HG03139 (cell line): ENCODE measurements around the gene PFKP.

Experiments
- ATAC-seq: cut with Tn5 transposase; IDR thresholded peaks from one replicate; pipeline ENCODE4 v1.9.1; 2021; ENCODE audit not compliant: unreplicated experiment

The PFKP gene

DNA sequence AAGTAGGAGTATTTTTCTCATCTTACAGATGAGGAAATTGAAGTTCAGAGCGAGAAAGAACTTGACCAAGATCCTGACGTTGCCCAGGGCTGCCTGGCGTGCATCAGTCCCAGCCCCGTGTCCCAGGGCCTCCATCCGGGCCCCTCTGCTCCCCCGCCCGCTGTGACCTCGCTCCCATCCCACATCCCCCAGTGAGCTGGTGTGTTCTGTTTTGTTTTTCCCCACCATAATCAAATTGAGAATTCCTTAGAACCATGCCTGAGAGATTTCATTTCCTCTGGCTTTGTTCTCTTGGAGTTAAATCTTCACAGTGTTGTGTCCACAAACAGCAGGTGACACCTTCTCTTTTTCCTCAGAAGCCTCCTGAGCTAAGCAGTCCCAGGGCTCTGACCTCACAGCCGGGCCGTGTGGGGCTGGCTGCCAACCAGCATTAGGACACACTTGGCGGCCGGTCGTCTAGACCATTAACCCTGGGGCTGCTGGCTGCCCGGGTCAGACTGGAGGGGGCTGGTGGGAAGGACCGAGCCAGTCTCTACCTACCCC lies 44.3 kb downstream of the PFKP start:
- no peak for ATAC-seq

DNA sequence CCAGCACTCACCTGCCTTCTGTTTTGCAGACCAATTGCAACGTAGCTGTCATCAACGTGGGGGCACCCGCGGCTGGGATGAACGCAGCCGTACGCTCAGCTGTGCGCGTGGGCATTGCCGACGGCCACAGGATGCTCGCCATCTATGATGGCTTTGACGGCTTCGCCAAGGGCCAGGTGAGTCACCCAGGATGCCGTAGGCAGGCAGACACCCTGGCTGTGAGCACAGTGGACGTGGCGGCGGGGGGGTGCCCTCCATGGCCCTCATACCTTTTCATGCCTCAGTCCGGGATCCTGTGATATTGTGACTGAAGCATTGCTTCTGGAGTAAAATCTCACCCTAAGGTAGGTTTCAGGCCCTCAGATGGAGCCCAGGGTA lies 46.0 kb downstream of the PFKP start:
- no peak for ATAC-seq

DNA sequence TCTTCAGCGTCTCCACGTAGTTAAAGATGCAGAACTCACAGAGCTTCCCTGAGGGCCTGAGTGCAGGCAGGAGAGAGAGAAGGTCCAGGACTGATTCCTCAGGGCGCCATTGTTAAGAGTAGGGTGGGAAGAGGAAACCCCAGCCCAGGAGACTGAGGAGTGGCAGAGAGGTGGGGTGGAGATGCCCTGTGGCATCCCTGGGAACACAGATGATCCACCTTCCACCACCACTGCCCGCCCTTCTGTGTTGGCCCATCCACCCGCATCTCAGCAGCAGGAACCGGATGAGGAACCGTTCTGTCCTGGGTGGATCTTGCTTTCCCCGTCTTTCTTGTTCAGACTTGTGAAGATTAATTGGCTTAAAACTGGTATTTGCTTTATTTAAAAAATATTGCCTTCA lies 48.3 kb downstream of the PFKP start:
- ATAC-seq = no peak

DNA sequence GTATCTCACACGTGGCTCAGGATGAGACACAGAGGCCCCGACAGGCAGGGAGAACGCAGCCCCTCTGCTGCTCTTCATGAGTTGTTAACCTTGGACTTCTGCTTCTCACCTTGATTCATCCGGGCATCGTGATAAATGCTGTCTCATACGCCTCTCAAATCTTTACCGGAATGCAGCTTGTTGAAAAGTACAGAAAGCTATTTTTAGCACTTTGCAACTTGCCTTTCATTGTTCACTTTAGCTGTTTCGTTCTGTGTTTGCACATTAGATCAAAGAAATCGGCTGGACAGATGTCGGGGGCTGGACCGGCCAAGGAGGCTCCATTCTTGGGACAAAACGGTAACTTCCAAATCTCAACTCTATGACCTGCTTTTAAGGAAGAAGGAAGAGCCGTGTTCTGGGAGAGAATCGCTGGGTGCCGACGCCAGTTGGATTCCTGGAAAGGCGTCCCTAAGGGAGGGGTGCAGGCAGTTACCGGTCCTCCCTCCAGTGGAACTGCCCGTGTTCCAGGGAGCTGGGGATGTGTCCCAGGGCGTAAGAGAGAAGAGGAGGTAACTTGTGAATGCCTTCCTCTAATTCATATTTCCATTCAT lies 49.3 kb downstream of the PFKP start:
- no peak for ATAC-seq

DNA sequence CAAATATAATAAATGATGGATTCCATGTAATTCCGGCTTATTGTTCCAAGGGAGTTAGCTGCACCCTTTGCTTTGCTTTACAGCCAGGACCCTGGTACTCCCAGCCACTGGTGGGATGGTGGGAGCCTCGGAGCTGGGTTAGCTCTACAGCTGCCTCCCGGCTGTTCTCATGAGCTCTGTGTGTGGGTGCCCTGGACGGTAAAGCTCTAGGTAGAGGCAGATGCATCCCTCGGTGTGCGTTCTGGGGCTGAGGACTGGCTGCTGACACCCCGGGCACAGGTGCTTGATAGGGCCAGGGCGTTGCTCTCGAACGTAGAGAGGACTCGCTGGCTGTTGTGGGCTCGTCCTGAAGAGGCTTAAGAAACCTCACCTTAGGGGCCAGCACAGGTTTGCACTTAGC lies 50.1 kb downstream of the PFKP start:
- ATAC-seq = no peak

DNA sequence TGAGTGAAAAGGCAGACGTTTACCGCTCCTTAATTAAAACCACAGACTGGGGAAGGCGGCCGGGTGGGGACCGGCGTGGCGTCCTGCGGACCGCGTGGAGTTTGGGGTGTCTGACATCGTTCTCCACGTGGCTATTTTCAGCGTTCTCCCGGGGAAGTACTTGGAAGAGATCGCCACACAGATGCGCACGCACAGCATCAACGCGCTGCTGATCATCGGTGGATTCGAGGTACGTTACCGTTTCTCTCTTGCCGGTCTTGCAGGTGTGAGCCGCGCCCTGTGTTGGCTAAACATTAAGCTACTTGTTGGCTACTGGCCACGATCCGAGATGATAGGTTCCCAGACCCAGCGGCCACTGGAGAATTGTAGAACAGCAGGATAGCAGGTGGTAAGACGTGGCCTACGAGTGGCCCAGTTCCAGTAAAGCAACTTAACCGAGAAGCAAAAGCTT lies 51.3 kb downstream of the PFKP start:
- no peak for ATAC-seq

DNA sequence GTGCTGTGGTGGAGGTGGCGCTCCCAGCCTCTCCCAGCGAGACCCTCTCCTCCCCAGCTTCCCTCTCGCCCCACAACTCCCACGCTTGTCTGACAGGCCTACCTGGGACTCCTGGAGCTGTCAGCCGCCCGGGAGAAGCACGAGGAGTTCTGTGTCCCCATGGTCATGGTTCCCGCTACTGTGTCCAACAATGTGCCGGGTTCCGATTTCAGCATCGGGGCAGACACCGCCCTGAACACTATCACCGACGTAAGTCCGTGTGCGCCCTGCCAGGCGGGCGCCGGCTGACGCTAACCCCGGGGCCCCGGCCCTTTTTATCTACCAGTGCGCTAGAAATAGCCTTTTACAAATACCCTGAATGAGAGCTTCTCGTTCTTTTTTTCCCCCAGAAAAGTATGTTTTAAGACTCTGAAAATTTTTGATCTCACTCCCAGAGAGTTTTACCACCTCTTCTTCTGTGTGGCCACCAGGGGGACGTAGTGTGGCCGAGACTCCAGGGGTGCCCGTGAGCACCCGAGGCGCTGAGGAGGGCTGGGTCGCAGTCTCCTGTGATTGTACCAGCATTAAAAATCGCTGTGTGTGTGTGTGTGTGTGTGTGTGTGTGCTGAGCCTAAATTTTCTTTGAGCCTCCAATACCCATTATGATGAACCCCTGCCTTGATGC lies 52.6 kb downstream of the PFKP start:
- ATAC-seq = no peak

DNA sequence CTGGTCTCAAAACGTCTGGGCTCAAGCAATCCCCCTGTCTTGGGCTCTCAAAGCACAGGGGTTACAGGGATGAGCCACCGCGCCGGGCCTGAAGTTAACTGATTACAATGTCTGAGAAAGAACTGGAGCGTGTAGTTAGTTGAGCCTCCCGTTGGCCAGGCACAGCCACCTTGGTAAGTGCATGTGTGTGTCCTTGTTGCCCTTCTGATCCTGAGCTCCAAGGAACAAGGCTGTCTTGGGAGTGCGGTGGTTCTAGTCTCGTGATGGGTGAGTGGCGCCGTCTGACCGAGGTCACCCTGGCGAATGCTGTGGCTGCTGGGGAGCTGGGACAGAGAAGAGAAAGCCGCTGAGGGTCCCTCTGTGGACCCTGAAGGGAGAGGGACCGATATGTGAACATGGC lies 54.7 kb downstream of the PFKP start:
- ATAC-seq = no peak

DNA sequence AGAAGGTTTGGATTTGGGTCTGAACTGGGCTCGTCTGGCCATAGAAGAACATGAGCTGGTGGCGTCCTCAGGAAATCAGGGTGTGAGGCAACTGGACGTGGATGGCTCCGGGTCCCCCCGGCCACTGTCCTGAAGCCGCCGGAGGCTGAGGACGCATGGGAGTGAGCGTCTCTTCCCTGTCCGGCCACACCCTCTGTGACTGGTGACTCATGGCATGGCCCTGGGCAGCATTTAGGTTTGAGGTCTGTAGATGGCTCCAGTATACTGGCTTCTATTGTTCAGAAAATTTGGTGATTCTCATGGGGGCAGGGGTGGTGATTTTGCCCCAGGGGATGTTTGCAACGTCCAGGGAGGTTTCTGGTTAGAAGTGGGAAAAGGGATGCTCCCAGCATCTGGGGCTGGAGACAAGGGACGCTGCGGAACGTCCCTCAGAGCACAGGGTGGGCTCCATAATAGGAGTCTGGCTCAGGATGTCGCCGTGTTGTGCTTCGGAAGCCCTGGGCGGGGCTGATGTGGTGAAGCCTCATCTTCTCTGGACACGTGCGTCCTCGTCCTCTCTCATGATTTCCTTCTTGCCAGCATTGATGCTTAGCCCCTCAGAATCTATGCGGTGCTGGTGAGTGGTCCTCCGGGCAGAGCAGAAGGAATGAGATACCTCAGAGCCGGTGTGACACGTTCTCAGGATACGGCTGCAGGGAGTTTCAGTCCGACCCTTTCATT lies 55.3 kb downstream of the PFKP start:
- ATAC-seq = no peak

DNA sequence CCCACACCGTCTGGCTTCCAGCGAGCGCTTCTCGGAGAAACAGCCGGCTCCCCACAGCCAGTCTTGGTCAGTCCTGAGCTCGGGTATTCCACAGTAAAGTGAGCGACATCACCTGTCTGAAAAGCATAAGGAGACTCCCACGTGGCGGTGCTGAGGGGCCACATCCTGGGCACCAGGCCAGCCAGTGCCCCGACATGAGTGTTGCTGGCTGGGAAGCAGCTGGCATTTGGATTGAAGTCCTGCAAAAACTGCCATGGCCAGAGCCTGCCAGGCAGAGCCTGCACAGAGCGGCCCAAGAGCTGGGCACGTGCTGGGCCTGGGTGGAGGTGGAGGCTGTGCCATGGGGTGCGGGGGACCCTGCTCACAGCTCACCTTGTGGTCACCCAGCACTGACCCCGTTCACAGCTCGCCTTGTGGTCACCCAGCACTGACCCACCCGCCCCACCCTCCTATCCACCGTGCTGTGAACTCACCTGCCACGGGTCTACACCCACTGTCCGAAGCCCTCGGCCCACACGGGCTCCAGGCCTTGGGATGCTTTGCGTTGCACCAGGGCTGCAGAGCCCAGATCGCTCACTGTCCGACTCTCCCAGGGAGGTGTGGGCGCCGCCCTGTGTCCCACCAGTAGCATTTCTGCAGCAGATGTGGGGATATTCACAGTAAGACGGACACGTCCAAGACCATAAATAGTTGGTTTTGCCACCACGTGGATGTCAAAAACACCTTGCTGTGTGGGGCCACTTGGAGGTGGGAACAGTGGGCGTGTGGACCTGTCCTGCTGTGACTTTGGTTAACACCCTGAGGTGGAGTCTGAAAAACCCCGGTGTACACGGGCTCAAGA lies 56.4 kb downstream of the PFKP start:
- ATAC-seq = no peak

DNA sequence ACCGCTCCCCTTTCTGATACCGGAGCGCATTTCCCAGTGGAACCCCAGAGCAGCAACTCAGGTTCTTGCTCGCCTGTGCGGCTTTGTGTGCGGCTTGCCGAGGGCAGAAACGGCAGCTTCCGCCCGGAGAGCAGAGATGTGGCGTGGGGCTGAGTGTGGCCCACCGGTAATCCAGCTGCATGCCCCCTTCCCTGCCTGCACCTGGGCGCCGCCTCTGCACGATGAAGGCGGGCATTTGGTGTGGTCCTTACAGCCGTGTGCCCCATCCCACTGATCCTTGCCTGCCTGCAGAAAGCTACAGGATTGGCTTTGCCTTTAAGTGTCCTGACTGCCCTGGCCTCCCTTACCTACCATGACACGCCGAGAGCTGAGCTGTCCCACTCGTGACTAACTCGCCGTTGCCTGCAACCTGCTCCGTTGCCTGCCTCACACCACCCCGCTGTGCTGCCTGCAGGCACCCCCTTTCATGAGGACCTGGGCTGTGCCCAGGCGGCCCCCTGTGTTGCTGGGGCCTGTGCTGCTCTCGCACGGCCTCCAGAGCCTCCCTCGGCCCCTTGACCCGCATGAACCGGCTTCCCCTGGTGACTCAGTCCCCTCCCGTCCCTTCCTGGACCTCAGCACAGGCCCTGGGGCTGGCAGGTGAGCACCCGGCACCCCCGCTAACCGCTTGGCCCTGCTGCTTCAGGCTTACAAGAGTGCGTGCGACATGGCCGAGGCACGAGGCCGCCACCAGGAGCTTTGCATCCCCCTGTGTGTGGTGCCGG lies 57.2 kb downstream of the PFKP start:
- ATAC-seq = no peak

DNA sequence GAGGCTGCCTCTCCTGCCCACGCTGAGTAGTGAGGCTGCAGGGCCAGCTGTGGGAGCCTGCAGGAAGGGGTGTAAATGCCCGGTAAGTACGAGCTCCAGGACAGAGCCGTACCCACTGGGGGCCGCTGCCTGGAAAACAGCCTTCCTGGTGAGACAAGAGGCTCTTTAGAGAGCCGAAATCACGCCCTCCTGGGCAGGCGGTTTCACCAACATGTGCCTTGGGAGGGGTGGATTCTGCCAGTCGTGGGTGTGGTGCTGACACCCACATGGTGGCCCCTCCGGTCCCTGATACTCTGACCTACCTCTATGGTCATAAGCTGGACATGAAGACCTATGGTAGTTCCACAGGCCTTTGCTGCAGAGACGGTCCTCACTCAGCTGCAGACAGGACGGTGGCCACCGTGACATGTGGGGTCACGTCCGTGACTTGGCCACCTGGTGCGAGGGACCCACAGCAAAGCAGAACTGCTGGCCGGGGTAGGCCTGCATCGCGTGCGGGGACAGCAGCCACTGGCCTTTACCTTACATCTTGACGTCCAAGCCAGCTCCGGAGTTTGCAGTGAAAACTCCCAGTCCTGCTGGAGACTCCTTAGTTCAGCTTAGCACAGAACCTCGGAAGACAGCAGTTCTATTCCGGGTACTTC lies 58.3 kb downstream of the PFKP start:
- no peak for ATAC-seq

DNA sequence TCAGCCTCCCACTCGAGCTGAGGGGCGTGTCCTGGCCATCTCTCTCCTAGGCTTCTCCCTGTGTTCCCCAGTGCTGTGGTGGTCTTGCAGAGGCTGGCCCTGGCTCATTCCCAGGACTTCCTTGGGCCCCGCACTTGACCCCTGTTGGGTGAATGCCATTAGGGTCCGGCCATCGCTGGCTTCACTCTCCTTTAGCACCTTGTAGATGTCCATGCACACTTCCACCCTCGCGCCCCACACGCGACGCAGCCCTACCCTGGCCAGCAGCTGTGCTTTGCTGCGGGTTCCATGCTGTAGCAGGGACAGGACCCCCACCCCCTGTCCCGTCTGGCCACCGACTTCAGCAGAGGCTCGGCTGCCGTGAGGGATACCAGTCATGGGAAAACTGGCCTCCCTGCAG lies 58.9 kb downstream of the PFKP start:
- ATAC-seq = no peak

DNA sequence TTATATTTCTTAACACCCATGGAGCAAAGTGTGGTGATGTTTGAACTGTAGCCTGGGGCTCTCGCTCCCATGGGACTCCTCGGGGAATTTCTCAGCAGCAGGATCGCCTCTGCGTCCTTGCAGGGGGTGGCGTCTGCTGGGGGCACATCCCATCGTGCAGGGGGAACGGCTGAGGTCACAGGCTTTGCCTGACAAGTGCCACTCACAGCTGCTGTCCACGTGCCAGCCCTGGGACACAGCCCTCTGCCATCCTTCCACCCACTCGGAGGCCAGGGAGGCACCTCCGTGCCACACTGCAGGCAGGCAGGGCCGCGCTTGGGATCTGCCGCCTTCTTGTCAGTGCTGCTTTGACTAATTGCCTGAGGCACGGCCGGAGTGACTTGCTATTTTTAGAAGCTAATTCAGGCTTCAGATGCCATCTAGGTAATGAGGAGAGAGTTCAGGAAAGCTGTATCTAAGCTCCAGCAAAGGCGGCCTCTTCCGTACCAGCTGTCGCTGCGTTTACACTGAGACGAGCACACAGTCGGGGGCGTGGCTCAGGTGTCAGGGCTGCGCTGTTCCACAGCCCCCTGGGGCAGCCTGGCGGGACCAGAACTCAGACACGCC lies 59.5 kb downstream of the PFKP start:
- ATAC-seq = no peak

DNA sequence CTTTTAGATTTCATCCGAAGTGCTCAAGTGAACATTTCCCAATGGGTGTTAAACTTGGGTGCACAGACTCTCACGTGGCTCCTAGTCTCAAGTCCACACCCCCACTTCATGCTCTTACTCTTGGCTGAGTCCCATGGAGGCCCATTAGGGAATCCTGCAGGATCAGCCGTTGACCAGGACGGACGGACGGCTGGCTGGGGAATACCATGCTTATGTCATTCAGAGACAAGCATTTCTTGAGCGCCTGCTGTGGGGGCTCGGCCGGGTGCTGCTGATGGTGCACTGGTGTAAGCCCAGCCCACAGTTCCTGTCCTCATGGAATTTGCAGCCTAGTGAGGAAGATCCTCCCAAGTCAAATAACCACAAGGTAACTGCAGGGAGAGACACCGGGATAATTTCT lies 60.6 kb downstream of the PFKP start:
- no peak for ATAC-seq

DNA sequence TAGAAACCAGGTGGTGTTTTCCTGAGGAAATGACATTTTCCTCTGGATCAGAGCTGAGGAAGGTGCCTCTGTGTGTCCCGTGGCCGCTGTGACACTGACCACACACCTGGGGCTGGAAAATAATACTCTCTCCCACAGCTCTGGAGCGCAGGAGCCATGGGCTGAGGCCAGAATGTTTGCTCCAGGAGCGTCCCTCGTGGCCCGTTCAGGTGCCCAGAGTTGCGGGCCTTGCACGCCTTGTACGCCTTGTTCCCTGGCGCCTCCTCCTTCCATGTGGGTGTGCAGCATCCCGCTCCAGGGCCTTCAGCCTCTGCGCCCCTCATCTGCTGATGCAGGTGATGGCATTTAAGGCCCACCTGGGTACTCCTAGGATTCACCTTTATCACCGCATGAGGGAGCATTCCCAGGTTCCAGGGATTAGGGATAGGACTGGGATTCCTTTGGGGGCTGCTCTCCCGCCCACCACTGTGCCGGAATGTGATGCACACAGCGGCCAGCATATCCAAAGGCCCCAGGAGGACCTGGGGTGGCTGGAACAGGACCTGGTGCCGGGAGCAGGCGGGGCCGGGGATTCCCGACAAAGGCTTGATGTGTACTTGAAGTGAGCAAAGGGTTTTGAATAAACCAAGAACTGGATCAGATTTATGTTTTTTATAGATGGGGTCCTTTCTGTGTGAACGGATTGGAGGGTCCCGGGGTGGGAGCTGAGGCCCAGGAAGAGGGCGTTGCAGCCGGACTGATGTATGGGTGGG lies 61.2 kb downstream of the PFKP start:
- no peak for ATAC-seq

DNA sequence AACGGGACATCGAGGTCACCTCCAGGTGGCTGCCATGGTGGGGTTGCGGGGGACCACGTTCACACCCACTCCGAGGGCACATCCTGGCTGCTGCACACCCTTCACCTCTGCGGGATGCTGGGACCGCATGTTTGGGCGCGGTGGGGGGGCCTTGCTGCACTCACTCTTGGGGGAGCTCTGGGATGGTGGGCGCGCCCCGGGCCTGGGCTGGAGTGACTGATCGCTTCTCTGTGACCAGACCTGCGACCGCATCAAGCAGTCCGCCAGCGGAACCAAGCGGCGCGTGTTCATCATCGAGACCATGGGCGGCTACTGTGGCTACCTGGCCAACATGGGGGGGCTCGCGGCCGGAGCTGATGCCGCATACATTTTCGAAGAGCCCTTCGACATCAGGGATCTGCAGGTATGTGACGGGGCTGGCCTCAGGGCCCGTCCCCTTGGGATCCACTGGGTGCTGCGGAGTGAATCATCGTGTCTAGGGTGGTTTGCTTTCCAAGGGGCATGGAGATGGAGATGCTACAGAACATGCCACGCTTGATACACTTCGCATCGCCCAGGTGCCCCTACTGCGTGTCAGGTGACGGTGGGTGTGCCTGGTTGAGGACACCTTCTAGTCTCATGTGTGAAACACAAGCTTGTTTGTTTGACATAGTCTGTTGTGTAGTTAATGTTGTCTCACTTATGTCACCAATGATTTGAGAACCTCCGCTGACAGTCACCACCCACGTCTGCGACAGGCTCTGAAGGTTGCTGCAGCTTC lies 62.4 kb downstream of the PFKP start:
- no peak for ATAC-seq

DNA sequence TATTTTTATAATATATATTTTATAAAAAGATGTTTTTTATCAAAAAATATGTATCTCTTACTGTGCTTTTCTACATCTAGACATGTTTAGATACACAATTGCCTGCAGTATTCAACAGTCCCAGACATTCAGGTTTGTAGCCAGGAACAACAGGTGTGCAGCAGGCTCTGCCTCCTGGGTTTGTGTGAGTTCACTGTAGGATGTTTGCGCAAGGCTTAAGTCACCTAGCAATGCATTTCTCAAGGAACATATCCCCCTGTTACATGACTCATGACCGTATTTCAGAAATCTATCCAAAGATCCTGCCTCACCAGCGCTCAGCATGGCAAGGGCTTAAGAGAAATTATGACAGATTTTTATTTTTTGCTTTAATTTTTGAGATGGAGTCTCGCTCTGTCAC lies 63.8 kb downstream of the PFKP start:
- no peak for ATAC-seq
